Bone marrow (tissue), 2 donors: ENCODE measurements around the gene TFF2.

Experiments
- DNase-seq, 2 donors: peaks; one replicate each; lab custom pipeline; 2025; lab: John Stamatoyannopoulos, UW

TFF2 gene

GRCh38 chr21:42384156-42384945 lies 33.6 kb upstream of the TFF2 start:
- no peak for DNase-seq

GRCh38 chr21:42383331-42383730 lies 32.5 kb upstream of the TFF2 start:
- DNase-seq: no peak

- no peak for DNase-seq
Measured at GRCh38 chr21:42382915-42383314, 32.1 kb upstream of the TFF2 start.

GRCh38 chr21:42381347-42381984 lies 30.7 kb upstream of the TFF2 start:
- no peak for DNase-seq

GRCh38 chr21:42379426-42380215 lies 28.8 kb upstream of the TFF2 start:
- DNase-seq: no peak

- DNase-seq: no peak
Measured at GRCh38 chr21:42378418-42378817, 27.6 kb upstream of the TFF2 start.

GRCh38 chr21:42377951-42378340 lies 27.2 kb upstream of the TFF2 start:
- DNase-seq: no peak

- DNase-seq: no peak
Measured at GRCh38 chr21:42377211-42377950, 26.6 kb upstream of the TFF2 start.

- no peak for DNase-seq
Measured at GRCh38 chr21:42376338-42376982, 25.7 kb upstream of the TFF2 start.

GRCh38 chr21:42375966-42376337 lies 25.2 kb upstream of the TFF2 start:
- DNase-seq: no peak

GRCh38 chr21:42375506-42375905 lies 24.7 kb upstream of the TFF2 start:
- DNase-seq: no peak

- DNase-seq: no peak
Measured at GRCh38 chr21:42374864-42375499, 24.2 kb upstream of the TFF2 start.

GRCh38 chr21:42374457-42374856 lies 23.7 kb upstream of the TFF2 start:
- DNase-seq: no peak

- no peak for DNase-seq
Measured at GRCh38 chr21:42373908-42374455, 23.2 kb upstream of the TFF2 start.

- no peak for DNase-seq
Measured at GRCh38 chr21:42373196-42373907, 22.6 kb upstream of the TFF2 start.

- no peak for DNase-seq
Measured at GRCh38 chr21:42370894-42371654, 20.3 kb upstream of the TFF2 start.

GRCh38 chr21:42369821-42370220 lies 19.0 kb upstream of the TFF2 start:
- no peak for DNase-seq

GRCh38 chr21:42367367-42368165 lies 16.8 kb upstream of the TFF2 start:
- no peak for DNase-seq
